Suprapubic skin (tissue), 4 donors: ENCODE results near the gene INAVA. TPM values are rescaled to one million over a fixed set of nuclear protein-coding genes. Genes with fewer than 3 reads are reported as not detected.

Experiments used
- DNase-seq, 2 donors: peaks; one replicate each; pipeline ENCODE4 v3.0.0-alpha.2; 2019; ENCODE audit warnings: low spot score in 2 of 2
- H3K27ac ChIP-seq: fragments of 200-600 bp; sonication (generic); one replicate; pipeline ENCODE4 v1.5.1; 2019
- H3K27me3 ChIP-seq: fragments of 200-600 bp; sonication (generic); one replicate; pipeline ENCODE4 v1.5.1; 2019
- H3K36me3 ChIP-seq: fragments of 200-600 bp; sonication (generic); one replicate; pipeline ENCODE4 v1.5.1; 2019
- H3K4me1 ChIP-seq: fragments of 200-600 bp; sonication (generic); one replicate; pipeline ENCODE4 v1.5.1; 2019
- H3K4me3 ChIP-seq: fragments of 200-600 bp; sonication (generic); one replicate; pipeline ENCODE4 v1.5.1; 2019; ENCODE audit warnings: mild to moderate bottlenecking
- H3K9me3 ChIP-seq: fragments of 200-600 bp; sonication (generic); one replicate; pipeline ENCODE4 v1.5.1; 2019
- CTCF ChIP-seq, 2 donors: fragments of 200-600 bp in 1 of 2; fragments of 450-650 bp in 1 of 2; sonication (generic) in 1 of 2; IDR thresholded peaks; one replicate each; pipeline ENCODE4 v1.5.1; 2016 to 2019; ENCODE audit warnings: antibody characterized with exemption in 2 of 2, mild to moderate bottlenecking in 1 of 2, moderate library complexity in 1 of 2
- EP300 ChIP-seq: sonication (generic); formaldehyde crosslinking; IDR thresholded peaks from one replicate; pipeline ENCODE4 v1.6.1; 2017; ENCODE audit warnings: antibody characterized with exemption
- POLR2A ChIP-seq, 2 donors: fragments of 450-650 bp; IDR thresholded peaks; one replicate each; pipeline ENCODE4 v1.6.1; 2017; ENCODE audit warnings: antibody characterized with exemption in 2 of 2, mild to moderate bottlenecking in 2 of 2, moderate library complexity in 2 of 2
- POLR2AphosphoS5 ChIP-seq, 3 donors: sonication (generic); formaldehyde crosslinking; IDR thresholded peaks; one replicate each; pipeline ENCODE4 v1.6.1; 2017; ENCODE audit warnings: antibody characterized with exemption in 3 of 3
- WGBS: methylation state at CpG from one replicate; pipeline ENCODE4 v1.1.5; 2018; 5-methylcytosine and 5-hydroxymethylcytosine counted together
- total RNA-seq, 4 donors: library from RNA; depleted of rRNA; stranded (reverse); fragments of >200 nt; gene quantifications; one replicate each; pipeline ENCODE4 v1.1.0, GENCODE V29; 2016

The INAVA gene
- total RNA-seq, 4 donors from 2014 or later, result 110 to 137 (median 117) TPM

- Histone ChIP-seq H3K4me1 (peaks cover 28% of the 10 kb centered on the region), H3K27ac (no peak overlapping the region), H3K4me3 (peak overlapping the region; percentile 48), H3K27me3 (peaks cover 43% of the 10 kb centered on the region), H3K36me3 (no peaks in the 10 kb centered on the region), H3K9me3 (no peaks in the 10 kb centered on the region)
- TF ChIP-seq CTCF (IDR thresholded peaks at IDR 0.05), result peak in 1 of 2 donors; percentile 39
- no peak for TF ChIP-seq POLR2A (IDR thresholded peaks at IDR 0.05)
- DNase-seq, result no peak
- 6% methylated on average over 24 of the region's 72 CpGs for WGBS
These were observed 3.6 kb upstream of the INAVA start for GRCh38 chr1:200890818-200891773.

GRCh38 chr1:200891774-200892157 lies 2.9 kb upstream of the INAVA start:
- no peak for TF ChIP-seq CTCF (IDR thresholded peaks at IDR 0.05)
- TF ChIP-seq EP300, result no peak
- TF ChIP-seq POLR2A (IDR thresholded peaks at IDR 0.05), result no peak
- TF ChIP-seq POLR2AphosphoS5 (IDR thresholded peaks at IDR 0.05), result no peak
- no peaks in the 10 kb centered on the region for H3K36me3 ChIP-seq
- peaks cover 28% of the 10 kb centered on the region for H3K4me1 ChIP-seq
- peaks cover 43% of the 10 kb centered on the region for H3K27me3 ChIP-seq
- no peaks in the 10 kb centered on the region for H3K9me3 ChIP-seq
- H3K4me3 ChIP-seq, result peak overlapping the region; percentile 48
- no peak overlapping the region for H3K27ac ChIP-seq
- 27% methylated on average over 8 of the region's 8 CpGs for WGBS
- no peak for DNase-seq

GRCh38 chr1:200892546-200892945 lies 2.2 kb upstream of the INAVA start:
- Histone ChIP-seq H3K36me3 (no peaks in the 10 kb centered on the region), H3K9me3 (no peaks in the 10 kb centered on the region), H3K27ac (no peak overlapping the region), H3K27me3 (peaks cover 43% of the 10 kb centered on the region), H3K4me1 (peaks cover 34% of the 10 kb centered on the region), H3K4me3 (no peak overlapping the region)
- no peak for DNase-seq
- WGBS, result 73% methylated on average over 3 of the region's 4 CpGs
- TF ChIP-seq CTCF (IDR thresholded peaks at IDR 0.05) (no peak), POLR2A (IDR thresholded peaks at IDR 0.05) (no peak), POLR2AphosphoS5 (IDR thresholded peaks at IDR 0.05) (no peak), EP300 (no peak)

GRCh38 chr1:200892958-200893357 lies 1.7 kb upstream of the INAVA start:
- Histone ChIP-seq H3K27me3 (peaks cover 40% of the 10 kb centered on the region), H3K4me3 (no peak overlapping the region), H3K36me3 (no peaks in the 10 kb centered on the region), H3K4me1 (peaks cover 38% of the 10 kb centered on the region), H3K27ac (no peak overlapping the region), H3K9me3 (no peaks in the 10 kb centered on the region)
- TF ChIP-seq POLR2AphosphoS5 (IDR thresholded peaks at IDR 0.05) (no peak), CTCF (IDR thresholded peaks at IDR 0.05) (no peak), POLR2A (IDR thresholded peaks at IDR 0.05) (no peak), EP300 (no peak)
- no peak for DNase-seq

- H3K27ac ChIP-seq, result no peak overlapping the region
These were observed 1.2 kb upstream of the INAVA start for GRCh38 chr1:200893411-200893901.

More at GRCh38 chr1:200893411-200893901, 1.2 kb upstream of the INAVA start:
- DNase-seq, result no peak
- peaks cover 43% of the 10 kb centered on the region for H3K4me1 ChIP-seq
- no peaks in the 10 kb centered on the region for H3K36me3 ChIP-seq
- H3K9me3 ChIP-seq, result no peaks in the 10 kb centered on the region
- H3K27me3 ChIP-seq, result peaks cover 36% of the 10 kb centered on the region
- no peak for TF ChIP-seq POLR2AphosphoS5 (IDR thresholded peaks at IDR 0.05)
- no peak for TF ChIP-seq POLR2A (IDR thresholded peaks at IDR 0.05)
- no peak for TF ChIP-seq EP300
- TF ChIP-seq CTCF (IDR thresholded peaks at IDR 0.05), result no peak
- 66% methylated on average over 6 of the region's 6 CpGs for WGBS
- H3K4me3 ChIP-seq, result no peak overlapping the region
